GM12892 (cell line): Measurements from ENCODE around the gene DHRS4L2.

ENCODE experiments used
- POLR2A ChIP-seq: IDR thresholded peaks from 2 replicates; pipeline ENCODE4 v1.6.1; 2011; ENCODE audit warnings: low read depth, low read length, control low read depth
- POLR2AphosphoS5 ChIP-seq: IDR thresholded peaks from 2 replicates; pipeline ENCODE4 v1.6.1; 2011; ENCODE audit warnings: low read depth, low read length, control low read depth
- TAF1 ChIP-seq: IDR thresholded peaks from 2 replicates; pipeline ENCODE4 v1.6.1; 2011; ENCODE audit warnings: low read depth, mild to moderate bottlenecking, control low read depth, low read length, borderline replicate concordance

GRCh38 chr14:24013654-24014514 lies 25.2 kb downstream of the DHRS4L2 start:
- TF ChIP-seq POLR2A (no peak), POLR2AphosphoS5 (no peak), TAF1 (no peak)
